ENCODE results near the gene TSPAN16. TPM values are rescaled to one million over a fixed set of nuclear protein-coding genes. Genes with fewer than 3 reads are reported as not detected.

Gene TSPAN16
- total and polyA plus RNA-seq, 2 of the 13 experiments (the other 11 are each of a cell fraction or from before 2014, with no cell fraction given), result not detected

- TF ChIP-seq ZNF362 (CRISPR knock-in tag; IDR thresholded peaks at IDR 0.05; ENCODE audit: borderline replicate concordance) (no peak), ZNF205 (CRISPR knock-in tag; IDR thresholded peaks at IDR 0.05) (no peak), ARNT (IDR thresholded peaks at IDR 0.05) (no peak), ZSCAN22 (CRISPR knock-in tag; IDR thresholded peaks at IDR 0.05) (no peak), ZNF615 (CRISPR knock-in tag; IDR thresholded peaks at IDR 0.05; ENCODE audit: borderline replicate concordance) (no peak), HCFC1 (IDR thresholded peaks at IDR 0.05; ENCODE audit: low read depth, low read length) (no peak), ZNF136 (CRISPR knock-in tag; IDR thresholded peaks at IDR 0.05; ENCODE audit: low read depth) (no peak), SNAI1 (CRISPR knock-in tag; IDR thresholded peaks at IDR 0.05; ENCODE audit: borderline replicate concordance) (no peak), E2F1 (CRISPR knock-in tag; IDR thresholded peaks at IDR 0.05) (no peak), GABPB1 (CRISPR knock-in tag; IDR thresholded peaks at IDR 0.05) (peak; percentile 51; the same call in 1 of the 2 replicates), IRF1 (CRISPR knock-in tag; IDR thresholded peaks at IDR 0.05; ENCODE audit: low read depth) (no peak), MTERF4 (CRISPR knock-in tag; IDR thresholded peaks at IDR 0.05) (no peak), HHEX (CRISPR knock-in tag; IDR thresholded peaks at IDR 0.05) (no peak), FOSL2 (CRISPR knock-in tag; IDR thresholded peaks at IDR 0.05) (no peak; the same call in 1 of the 2 replicates), SIX4 (CRISPR knock-in tag; IDR thresholded peaks at IDR 0.05) (no peak), ZNF580 (CRISPR knock-in tag; IDR thresholded peaks at IDR 0.05; ENCODE audit: borderline replicate concordance, low read depth) (no peak), ZNF24 (IDR thresholded peaks at IDR 0.05) (no peak), NCOR1 (IDR thresholded peaks at IDR 0.05; ENCODE audit: borderline replicate concordance, low read length) (no peak), PHF5A (CRISPR knock-in tag; IDR thresholded peaks at IDR 0.05; ENCODE audit: low read depth, unreplicated experiment) (no peak), EP300 (IDR thresholded peaks at IDR 0.05; ENCODE audit: low read depth in 2 of 2, low read length in 2 of 2) (no peak), EP300 (CRISPR knock-in tag; IDR thresholded peaks at IDR 0.05; ENCODE audit: borderline replicate concordance) (no peak), RARG (CRISPR knock-in tag; IDR thresholded peaks at IDR 0.05; ENCODE audit: low read depth) (no peak)
These were observed 59.5 kb downstream of the TSPAN16 start, which contains the start of gene PLPPR2 (continued) for GRCh38 chr19:11355160-11356073.
